ENCODE data around the gene OR13G1.

Gene OR13G1, protein sequence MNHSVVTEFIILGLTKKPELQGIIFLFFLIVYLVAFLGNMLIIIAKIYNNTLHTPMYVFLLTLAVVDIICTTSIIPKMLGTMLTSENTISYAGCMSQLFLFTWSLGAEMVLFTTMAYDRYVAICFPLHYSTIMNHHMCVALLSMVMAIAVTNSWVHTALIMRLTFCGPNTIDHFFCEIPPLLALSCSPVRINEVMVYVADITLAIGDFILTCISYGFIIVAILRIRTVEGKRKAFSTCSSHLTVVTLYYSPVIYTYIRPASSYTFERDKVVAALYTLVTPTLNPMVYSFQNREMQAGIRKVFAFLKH

DNA sequence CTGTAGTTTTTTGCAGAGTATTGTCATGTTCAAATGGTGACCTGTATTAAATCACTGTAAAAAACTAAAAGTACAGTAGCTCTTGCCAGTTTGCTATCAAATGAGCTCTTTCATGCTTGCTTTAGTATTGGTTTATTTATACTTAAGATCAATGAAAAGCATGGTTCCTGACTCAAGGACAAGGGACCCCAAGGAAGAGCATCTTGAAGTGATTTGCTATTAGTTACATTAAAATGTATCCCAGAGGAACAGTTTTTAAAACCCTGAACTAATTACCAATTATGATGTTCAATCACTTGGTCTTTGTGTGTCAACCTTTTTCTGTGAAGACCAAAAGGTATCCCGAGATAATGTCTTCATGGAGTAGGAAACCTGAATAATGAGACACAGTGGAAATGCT, at the start of gene OR13G1:
TSS of gene OR13G1 (minus strand) at position 101 of the 400 bp plus-strand sequence. CDS start 6,698 bp downstream, outside the sequence.
- no peaks in the 10 kb centered on the region for H3F3A ChIP-seq (ENCODE audit: insufficient read depth)
- H3K9ac ChIP-seq (ENCODE audit: low read length), result no peak within 1 kb of the TSS
- H3K4me2 ChIP-seq (ENCODE audit: low read depth, low read length, poor library complexity, severe bottlenecking), result no peak within 1 kb of the TSS
- no peaks in the 10 kb centered on the region for H3K79me2 ChIP-seq (ENCODE audit: insufficient read depth, low read length)
- no peaks in the 10 kb centered on the region for H3K27me3 ChIP-seq (ENCODE audit: low read length)
- TF ChIP-seq, protein P1, sequence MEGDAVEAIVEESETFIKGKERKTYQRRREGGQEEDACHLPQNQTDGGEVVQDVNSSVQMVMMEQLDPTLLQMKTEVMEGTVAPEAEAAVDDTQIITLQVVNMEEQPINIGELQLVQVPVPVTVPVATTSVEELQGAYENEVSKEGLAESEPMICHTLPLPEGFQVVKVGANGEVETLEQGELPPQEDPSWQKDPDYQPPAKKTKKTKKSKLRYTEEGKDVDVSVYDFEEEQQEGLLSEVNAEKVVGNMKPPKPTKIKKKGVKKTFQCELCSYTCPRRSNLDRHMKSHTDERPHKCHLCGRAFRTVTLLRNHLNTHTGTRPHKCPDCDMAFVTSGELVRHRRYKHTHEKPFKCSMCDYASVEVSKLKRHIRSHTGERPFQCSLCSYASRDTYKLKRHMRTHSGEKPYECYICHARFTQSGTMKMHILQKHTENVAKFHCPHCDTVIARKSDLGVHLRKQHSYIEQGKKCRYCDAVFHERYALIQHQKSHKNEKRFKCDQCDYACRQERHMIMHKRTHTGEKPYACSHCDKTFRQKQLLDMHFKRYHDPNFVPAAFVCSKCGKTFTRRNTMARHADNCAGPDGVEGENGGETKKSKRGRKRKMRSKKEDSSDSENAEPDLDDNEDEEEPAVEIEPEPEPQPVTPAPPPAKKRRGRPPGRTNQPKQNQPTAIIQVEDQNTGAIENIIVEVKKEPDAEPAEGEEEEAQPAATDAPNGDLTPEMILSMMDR (IDR thresholded peaks at IDR 0.05; ENCODE audit: insufficient read depth, low read length, poor library complexity, severe bottlenecking), result no peak
- TF ChIP-seq EZH2phosphoT487 (conservative IDR thresholded peaks at IDR 0.05; ENCODE audit: low read length), result no peak
- H3K36me3 ChIP-seq (ENCODE audit: low read length), result no peaks in the 10 kb centered on the region
- no peak within 1 kb of the TSS for H3K27ac ChIP-seq (ENCODE audit: low read depth, low read length)
- no peaks in the 10 kb centered on the region for H3K9me3 ChIP-seq (ENCODE audit: insufficient read depth, low read length)
- H3K9me2 ChIP-seq (replicated peaks; ENCODE audit: insufficient read depth, low read length), result no peaks in the 10 kb centered on the region
- H4K20me1 ChIP-seq (ENCODE audit: low read depth, low read length), result no peaks in the 10 kb centered on the region
- H2AFZ ChIP-seq (ENCODE audit: low read depth, low read length, severe bottlenecking), result no peak within 1 kb of the TSS
- no peak within 1 kb of the TSS for H3K4me3 ChIP-seq (ENCODE audit: insufficient read depth, low read length, poor library complexity, severe bottlenecking)

DNA sequence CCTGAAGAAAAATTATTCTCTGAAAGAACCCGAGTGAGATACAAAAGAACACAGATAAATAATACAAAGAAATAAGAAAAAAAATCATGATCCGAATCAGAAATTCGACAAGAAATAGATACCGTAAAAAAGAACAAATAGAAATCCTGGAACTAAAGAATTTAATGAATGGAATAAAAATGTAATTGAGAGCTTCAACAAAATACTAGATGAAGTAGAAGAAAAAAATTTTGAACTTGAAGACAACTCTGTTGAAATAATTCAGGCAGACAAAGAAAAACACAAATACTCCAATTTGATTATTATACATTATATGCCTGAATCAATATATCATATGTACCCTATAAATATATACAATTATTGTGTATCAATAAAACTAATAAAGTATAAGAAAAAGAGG, 41.7 kb upstream of the OR13G1 start:
- Histone ChIP-seq H3K9me3 (ENCODE audit: insufficient read depth, low read length) (no peaks in the 10 kb centered on the region), H3K36me3 (ENCODE audit: low read length) (no peaks in the 10 kb centered on the region), H3K27ac (ENCODE audit: low read depth, low read length) (no peak overlapping the region), H3K79me2 (ENCODE audit: insufficient read depth, low read length) (no peaks in the 10 kb centered on the region), H3F3A (ENCODE audit: insufficient read depth) (no peaks in the 10 kb centered on the region), H3K4me2 (ENCODE audit: low read depth, low read length, poor library complexity, severe bottlenecking) (no peak overlapping the region), H2AFZ (ENCODE audit: low read depth, low read length, severe bottlenecking) (no peak overlapping the region), H3K27me3 (ENCODE audit: low read length) (no peaks in the 10 kb centered on the region), H3K9ac (ENCODE audit: low read length) (no peak overlapping the region), H4K20me1 (ENCODE audit: low read depth, low read length) (no peaks in the 10 kb centered on the region), H3K4me3 (ENCODE audit: insufficient read depth, low read length, poor library complexity, severe bottlenecking) (no peak overlapping the region), H3K9me2 (replicated peaks; ENCODE audit: insufficient read depth, low read length) (no peaks in the 10 kb centered on the region)
- TF ChIP-seq, protein P1 (IDR thresholded peaks at IDR 0.05; ENCODE audit: insufficient read depth, low read length, poor library complexity, severe bottlenecking), result no peak
- TF ChIP-seq EZH2phosphoT487 (conservative IDR thresholded peaks at IDR 0.05; ENCODE audit: low read length), result no peak

DNA sequence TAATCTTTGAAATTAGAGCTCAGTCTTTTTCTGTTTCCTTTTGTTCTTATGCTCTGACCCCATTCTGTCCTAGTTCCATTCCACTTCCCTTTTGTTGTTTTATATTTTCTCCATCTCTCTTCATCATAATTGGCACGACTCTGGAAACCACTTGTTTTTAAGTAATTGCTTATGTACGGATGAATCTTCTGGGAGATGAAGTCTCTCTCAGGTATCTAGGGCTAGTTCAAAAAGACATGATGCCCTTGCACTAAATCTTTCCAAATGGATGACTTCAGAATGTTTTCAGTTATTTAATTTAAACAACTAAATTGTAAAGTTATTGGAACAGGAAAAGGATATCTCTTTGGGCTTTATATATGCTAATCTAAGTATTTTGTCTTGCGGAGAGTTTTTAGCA, 37.0 kb upstream of the OR13G1 start, which contains the start of gene OR6F1:
TSS of gene OR6F1 (minus strand) at position 101 of the 400 bp plus-strand sequence. CDS start 3,891 bp downstream, outside the sequence.
- Histone ChIP-seq H3K4me3 (ENCODE audit: insufficient read depth, low read length, poor library complexity, severe bottlenecking) (no peak within 1 kb of the TSS), H4K20me1 (ENCODE audit: low read depth, low read length) (no peaks in the 10 kb centered on the region), H3K27ac (ENCODE audit: low read depth, low read length) (no peak within 1 kb of the TSS), H3K4me2 (ENCODE audit: low read depth, low read length, poor library complexity, severe bottlenecking) (no peak within 1 kb of the TSS), H3K36me3 (ENCODE audit: low read length) (no peaks in the 10 kb centered on the region), H3K9ac (ENCODE audit: low read length) (no peak within 1 kb of the TSS), H3K9me3 (ENCODE audit: insufficient read depth, low read length) (no peaks in the 10 kb centered on the region), H3K79me2 (ENCODE audit: insufficient read depth, low read length) (no peaks in the 10 kb centered on the region), H3K9me2 (replicated peaks; ENCODE audit: insufficient read depth, low read length) (no peaks in the 10 kb centered on the region), H2AFZ (ENCODE audit: low read depth, low read length, severe bottlenecking) (no peak within 1 kb of the TSS), H3K27me3 (ENCODE audit: low read length) (no peaks in the 10 kb centered on the region), H3F3A (ENCODE audit: insufficient read depth) (no peaks in the 10 kb centered on the region)
- no peak for TF ChIP-seq EZH2phosphoT487 (conservative IDR thresholded peaks at IDR 0.05; ENCODE audit: low read length)
- TF ChIP-seq, protein P1 (IDR thresholded peaks at IDR 0.05; ENCODE audit: insufficient read depth, low read length, poor library complexity, severe bottlenecking), result no peak
